Pulmonary artery endothelial cell (primary cell): Measurements from ENCODE around the gene RFTN1. TPM values are rescaled to one million over a fixed set of nuclear protein-coding genes. Genes with fewer than 3 reads are reported as not detected.

Experiments
- DNase-seq: peaks from one replicate; pipeline ENCODE4 v3.0.0-alpha.2; 2011; ENCODE audit warnings: low read depth, low spot score
- total RNA-seq: library from RNA; depleted of rRNA; stranded (reverse); fragments of >200 nt; gene quantifications from 2 replicates; pipeline ENCODE4 v1.2.3, GENCODE V29; 2014

The RFTN1 gene
- total RNA-seq, 1 donor from 2014 or later, result 30.1 TPM

DNA sequence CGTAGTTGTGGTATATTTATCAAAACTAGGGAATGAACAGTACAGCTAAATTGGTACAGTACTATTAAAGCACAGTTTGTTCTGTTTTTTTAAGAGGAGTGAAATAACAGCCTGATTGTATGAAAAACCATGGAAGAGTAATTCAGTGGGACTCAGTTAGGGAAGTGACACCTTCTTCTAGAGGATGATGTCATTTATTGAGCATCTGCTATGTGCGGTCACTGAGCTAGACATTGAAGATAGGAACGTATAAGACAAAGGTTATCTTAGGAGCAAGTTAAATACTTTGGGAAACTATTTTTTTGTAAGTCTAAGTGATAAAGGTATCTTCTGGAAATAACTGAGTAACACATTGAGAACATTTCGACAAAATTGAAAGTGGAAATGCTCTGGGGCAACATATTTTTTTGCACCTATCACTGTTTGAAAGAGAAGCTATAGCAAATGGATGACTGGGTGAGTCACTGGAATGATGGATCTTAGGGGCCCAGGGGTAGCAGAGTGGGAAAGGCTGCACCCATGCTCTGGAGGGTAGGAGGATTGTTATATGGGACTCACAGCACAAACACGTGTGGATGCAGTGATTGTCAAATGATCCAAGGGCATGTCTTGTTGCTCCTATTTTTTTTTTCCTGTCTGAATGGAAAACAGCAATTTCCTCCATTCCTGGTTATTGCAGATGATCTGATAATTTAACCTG lies 205.5 kb downstream of the RFTN1 start:
- DNase-seq, result no peak

DNA sequence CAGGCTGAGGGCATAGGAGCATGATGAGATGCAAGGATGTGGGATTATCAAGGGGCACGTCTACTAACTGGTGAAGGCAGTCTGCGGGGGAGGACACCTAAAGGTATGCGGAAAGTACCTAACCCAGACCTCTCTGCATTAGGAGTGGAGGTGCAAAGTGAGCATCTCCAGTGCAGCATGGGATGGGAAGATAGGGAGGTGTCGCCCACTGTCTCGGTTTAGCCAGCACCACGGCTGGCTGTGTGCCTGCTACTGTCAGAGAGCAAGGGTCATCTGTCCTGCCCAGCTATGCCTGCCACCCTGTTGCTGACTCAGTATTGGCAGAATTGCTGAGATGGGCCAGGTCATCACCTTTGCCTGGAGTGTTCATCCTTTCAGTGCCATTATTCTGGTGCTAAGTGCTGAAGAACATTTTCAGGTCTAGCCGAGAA lies 208.4 kb downstream of the RFTN1 start:
- DNase-seq, result no peak

GRCh38 chr3:16304061-16305010 lies 209.2 kb downstream of the RFTN1 start:
- no peak for DNase-seq

GRCh38 chr3:16303037-16303575 lies 210.4 kb downstream of the RFTN1 start:
- no peak for DNase-seq

- no peak for DNase-seq
Measured at GRCh38 chr3:16302082-16302631, 211.3 kb downstream of the RFTN1 start.

DNA sequence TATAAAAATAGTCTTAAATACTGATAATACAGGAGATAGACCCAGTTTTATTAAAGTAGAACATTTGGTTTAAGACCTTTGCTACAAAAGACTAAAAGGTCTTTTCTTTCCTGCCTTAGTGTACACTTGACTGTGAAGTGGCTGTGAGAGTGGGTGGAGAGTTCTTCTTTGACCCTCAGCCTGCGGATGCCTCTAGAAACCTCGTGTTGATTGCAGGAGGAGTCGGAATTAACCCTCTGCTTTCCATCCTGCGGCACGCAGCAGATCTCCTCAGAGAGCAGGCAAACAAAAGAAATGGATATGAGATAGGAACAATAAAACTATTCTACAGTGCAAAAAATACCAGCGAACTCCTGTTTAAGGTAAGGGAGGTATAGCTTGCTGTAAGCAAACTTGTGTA lies 212.0 kb downstream of the RFTN1 start:
- DNase-seq, result no peak

DNA sequence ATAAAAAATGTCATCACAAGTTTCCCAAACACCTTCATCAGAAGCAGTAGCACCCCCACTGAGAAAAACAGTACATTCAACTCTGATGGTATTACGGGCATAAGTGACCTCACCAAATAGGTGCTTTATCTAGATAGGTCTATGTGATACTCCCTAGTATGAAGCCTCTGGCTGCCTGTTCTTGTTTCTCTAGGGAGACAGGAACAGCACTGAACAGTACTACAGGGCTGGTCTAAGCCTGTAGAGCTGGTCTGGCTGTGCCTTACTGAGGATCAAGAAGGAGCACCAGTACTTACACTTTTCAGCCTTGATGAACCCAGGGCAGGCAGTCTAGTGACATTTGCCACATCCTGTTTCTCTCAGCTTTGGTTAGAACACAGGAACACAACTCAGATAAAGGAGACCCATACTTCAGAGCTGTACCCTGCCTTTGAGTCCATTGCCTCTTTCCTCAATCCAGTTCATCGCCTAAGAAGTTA lies 212.6 kb downstream of the RFTN1 start:
- DNase-seq, result no peak

DNA sequence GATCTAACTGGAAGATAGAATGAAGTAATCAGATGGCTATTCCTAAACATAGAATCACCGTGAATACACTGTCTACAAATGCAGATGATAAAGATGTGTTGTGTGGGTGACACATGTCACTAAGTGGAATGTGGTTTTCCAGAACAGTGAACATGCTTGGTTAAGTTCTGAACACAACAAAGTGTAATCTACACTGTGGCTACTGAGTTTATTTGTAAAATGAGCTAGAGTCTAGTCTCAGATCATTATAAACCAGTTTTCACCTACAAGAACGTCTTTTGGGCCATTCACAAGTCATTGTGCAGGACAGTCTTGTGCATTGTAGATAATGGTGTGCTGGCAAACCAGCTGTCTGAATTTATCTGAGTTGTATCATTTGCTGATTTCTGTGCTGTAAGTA lies 213.2 kb downstream of the RFTN1 start:
- no peak for DNase-seq

DNA sequence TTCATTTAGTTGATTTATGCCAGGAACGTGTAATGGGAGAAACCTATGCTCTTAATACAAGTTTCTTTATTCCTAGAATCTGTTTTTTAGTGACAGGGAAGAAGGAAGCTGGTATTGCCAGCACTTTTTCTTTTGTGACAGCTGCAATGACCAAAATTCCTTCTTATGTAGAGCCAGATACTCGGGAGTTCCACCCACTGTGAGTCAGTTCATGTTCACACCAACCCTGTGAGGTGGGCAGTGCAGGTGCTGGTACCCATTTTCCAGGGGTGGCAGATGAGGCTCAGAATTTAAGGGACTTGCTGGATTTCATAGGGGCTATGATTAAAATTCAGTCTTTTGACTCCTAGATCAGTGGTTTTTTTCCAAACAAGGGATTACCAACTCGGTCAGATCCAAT lies 213.8 kb downstream of the RFTN1 start:
- DNase-seq, result no peak

GRCh38 chr3:16298891-16299290 lies 214.6 kb downstream of the RFTN1 start:
- DNase-seq, result no peak

- no peak for DNase-seq
Measured at GRCh38 chr3:16297997-16298885, 215.3 kb downstream of the RFTN1 start.

- no peak for DNase-seq
Measured at GRCh38 chr3:16295298-16295890, 218.1 kb downstream of the RFTN1 start.

- no peak for DNase-seq
Measured at GRCh38 chr3:16294844-16295243, 218.7 kb downstream of the RFTN1 start.

DNA sequence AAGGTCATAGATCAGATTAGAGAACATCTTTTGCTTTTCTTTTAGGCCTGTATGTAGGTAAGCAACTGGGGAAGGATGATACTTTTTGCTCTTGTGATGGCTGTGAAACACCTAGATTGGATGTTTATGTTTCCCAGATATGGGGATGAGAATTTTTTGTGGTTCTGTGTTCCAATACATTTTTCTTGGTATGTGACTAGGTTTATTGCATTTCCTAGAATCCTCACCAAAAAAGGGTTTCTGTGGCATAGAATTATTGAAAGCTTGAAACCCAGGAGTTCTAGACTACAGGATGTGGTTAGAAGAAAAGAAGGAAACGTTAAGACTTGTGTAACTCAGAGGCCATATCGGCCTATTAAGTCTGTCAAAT lies 222.7 kb downstream of the RFTN1 start:
- DNase-seq, result no peak

GRCh38 chr3:16290007-16290826 lies 223.3 kb downstream of the RFTN1 start:
- DNase-seq, result no peak

GRCh38 chr3:16289144-16289889 lies 224.2 kb downstream of the RFTN1 start:
- no peak for DNase-seq

- DNase-seq, result no peak
Measured at GRCh38 chr3:16288664-16289063, 224.8 kb downstream of the RFTN1 start.

DNA sequence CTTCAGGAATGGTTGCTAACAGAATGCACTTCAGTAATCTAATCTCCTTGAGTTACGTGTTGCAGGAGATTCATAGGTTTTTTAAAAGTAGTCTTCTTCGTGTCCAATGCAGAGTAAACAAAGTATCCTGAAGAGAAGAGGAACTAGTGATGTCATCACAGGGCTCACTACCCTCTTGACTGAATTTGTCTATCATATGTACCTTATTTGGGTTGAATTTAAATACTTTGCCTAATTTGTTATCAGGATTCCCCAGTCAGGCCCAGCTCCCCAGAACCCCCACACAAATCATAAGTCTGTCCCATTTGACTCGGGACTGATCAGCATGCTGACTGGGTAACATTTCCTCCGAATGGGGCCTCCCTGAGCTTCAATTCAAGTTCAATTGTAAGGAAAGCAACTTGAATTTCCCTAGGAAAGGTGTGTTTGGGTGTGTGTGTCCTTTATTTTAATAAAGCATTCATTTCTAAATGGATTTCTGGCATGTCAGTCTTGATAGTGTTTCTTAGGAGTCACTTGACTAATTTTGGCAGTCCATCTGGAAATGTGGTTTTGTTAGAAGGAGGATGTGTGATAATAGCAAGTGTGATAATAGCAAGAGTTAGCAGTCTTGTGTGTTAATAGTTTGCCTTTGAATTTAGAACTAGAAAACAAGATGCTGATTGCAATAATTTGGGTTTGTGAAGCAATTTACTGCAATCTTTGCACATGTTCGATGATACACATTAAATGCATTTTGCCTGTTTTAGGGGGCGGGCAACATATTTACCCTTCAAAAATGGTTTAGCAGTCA lies 226.6 kb downstream of the RFTN1 start:
- DNase-seq, result no peak
